ENCODE measurements around the gene NT5DC3.

NT5DC3 gene

DNA sequence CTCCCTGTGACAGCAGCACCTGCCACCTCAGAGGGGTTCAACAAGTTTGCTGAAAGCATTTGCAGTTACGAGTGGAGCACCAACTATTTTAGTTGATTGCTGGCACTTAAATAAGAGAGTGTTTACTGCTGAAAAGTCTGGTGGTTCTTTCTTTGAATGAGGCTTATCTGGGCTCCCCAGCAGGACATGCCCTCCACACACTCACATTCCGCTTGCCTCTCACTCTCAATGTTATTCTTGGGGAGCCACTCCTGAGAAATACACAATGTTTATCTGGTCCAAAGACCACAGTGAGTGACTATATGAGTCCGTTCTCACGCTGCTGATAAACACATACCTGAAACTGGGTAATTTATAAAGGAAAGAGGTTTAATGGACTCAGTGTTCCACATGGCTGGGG, 31.9 kb downstream of the NT5DC3 start:
- DNase-seq (ENCODE audit: low read depth): no peak

DNA sequence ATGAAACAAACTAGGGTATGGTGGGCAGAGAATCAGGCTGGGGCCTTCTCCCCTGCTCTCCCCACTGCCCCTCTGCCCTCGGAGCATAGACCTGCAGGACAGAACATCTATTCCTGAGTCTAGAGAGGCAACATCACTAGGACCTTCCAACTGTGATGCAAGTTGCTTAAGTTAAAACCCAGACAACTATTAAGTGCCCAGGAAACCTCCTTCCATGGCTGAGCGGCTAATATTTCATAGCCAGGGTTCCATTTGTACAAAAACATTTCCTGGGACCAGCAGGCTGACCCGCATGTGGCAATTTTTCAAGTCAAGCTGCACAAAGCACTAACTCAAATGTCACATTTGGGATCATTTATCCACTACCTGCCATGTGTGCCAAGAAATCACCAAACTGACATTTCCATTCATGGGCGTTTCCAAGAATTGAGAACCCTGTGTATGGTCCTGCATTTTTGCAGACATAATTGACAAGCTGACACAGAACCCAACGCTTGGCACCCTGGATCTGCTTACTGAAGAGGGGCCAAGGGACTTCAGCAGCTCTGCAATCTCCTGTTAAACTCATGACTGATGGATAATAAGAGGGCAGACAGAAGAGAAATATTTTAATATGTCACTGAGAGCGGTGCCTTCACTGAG, 32.7 kb downstream of the NT5DC3 start:
- peak; percentile 79 for DNase-seq (ENCODE audit: low read depth)

DNA sequence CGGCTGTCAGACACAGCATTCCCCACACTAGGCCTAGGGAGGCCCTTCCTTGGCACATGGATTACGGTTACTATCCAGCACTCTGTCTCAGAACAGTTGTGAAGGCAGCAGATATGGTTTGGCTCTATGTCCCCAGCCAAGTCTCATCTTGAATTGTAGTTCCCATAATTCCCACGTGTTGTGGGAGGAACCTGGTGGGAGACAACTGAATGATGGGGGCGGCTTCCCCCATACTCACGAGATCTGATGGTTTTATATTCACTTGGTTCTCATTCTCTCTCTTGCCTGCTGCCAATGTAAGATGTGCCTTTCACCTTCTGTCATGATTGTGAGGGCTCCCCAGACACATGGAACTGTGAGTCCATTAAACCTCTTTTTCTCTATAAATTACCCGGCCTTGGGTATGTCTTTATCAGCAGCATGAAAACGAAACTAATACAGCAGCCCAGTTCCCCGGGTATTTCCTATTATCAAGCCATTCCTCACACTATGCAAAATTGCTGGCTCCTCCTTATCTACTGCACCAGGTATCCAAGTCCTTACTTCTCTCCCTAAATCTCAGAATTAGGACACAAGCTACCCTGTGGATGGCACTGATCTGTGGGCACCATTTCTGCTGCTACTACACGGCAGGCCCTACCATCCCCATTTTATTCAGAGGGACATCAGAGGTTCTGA, 33.3 kb downstream of the NT5DC3 start:
- DNase-seq (ENCODE audit: low read depth): no peak

DNA sequence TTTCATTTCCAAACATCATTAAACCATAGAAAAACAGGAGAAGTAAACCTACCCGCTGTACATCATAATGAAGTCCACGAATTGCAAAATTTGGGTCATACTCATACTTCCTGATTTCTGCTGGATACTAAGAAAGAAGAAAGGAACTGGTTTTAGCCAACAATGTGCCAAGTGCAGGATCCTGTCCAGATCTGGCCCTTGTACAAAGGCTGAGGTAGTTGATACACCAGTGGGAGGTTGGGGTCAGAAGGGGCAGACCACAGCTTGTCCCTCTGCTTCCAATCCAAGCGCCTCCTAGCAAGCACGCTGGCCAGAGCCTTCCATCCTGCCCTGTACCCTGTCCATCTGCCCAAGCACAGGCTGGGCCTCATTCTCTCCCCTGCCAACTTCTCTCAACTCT, 34.2 kb downstream of the NT5DC3 start:
- DNase-seq (ENCODE audit: low read depth): peak; percentile 75

DNA sequence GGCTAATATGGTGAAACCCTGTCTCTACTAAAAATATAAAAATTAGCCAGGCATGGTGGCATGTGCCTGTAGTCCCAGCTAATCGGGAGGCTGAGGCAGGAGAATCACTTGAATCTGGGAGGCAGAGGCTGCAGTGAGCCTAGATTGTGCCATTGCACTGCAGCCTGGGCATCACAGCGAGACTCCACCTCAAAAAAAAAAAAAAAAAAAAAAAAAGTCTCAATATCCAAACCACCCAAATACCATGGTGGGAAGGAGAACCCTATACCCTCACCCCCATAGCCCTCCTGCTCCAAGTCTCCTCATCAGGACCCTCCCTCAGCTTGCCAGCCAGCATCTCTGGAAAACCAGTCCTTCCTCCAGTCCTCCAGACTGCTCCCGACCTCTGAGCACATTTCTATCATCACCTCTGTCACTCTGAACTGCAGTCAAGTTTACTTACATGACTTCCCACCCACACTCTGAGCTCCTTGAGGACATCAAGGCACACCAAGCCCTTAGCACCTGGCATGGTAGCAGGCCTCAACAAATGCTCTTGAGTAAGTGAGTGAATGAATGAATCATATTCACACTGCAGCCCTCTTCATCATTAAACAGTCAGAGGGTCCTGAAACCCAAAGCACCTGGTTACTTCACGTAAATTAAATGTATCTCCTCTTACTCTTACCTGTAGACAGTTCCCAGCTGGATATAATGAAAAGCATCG, 35.2 kb downstream of the NT5DC3 start:
- no peak for DNase-seq (ENCODE audit: low read depth)

DNA sequence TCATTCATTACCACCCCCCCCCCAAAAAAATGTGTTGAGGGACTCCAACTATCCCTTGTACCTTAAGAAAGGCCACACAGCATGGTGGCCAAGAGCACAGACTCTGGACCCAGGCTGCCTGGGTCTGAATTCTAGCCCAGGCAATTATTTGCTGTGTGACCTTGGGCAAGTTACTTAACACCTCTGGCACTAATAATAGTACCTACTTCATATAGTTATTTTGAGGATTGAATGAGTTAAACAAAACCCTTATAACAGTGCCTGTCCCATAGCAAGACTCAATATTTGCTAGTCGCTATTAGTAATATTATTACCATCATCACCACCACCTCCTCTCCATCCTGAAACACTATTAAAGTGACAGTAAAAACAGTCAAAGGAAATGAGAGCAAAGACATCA, 37.2 kb downstream of the NT5DC3 start:
- DNase-seq (ENCODE audit: low read depth): no peak

DNA sequence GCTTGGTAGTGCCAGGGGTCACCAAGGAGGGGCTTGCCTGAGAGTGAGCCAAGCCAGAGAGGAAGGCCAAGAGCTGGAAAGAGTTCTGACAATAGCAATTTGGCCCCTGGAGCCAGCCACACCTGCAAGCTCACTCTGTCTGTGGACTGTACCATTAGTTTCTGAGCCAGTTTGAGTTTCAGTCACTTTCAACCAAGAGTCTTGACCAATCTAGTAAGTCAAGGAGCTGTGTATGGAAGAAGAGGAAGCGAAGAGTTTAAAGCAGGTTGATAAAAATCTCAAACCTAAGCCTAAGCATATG, 38.5 kb downstream of the NT5DC3 start:
- no peak for DNase-seq (ENCODE audit: low read depth)

DNA sequence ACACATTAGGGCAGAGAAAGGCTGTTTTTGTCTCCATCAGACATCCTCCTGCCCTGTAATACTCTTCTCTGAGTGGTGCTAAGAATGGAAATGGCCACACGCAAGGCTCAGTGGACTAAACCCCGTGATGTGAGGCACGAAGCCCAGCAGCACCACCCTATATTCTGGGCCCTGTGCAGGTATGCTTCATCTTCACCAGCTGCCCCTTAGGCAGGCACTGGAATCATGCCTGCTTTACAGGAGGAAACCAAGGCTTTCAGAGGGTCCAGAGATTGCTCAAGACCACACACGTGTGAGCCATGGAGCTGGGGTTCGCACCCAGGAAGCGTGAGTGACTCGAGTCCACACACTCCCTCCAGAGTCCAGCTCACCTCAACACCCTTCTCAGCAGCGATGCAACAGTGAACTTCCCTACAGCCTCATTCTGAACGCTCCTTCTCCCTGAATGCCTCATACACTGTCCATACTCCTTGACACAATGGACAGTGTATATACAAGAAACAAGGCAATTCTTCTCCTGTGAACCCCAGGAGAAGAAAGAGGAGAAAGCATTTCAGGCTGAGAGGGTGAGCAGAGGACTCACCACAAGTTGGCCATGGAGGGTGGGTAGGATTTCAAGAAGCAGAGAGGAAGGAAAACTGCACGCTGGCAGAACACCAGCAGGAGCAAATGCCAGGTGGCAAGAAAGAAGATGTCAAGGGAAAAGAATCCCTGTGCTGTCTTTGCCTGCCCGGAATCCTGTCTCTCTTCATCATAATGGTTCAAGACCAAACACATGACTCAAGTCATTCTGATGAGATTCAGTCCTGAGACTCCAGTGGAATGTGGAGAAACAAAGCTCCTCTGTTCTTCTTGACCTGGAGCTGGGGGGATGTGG, 39.1 kb downstream of the NT5DC3 start:
- peak; percentile 46 for DNase-seq (ENCODE audit: low read depth)

DNA sequence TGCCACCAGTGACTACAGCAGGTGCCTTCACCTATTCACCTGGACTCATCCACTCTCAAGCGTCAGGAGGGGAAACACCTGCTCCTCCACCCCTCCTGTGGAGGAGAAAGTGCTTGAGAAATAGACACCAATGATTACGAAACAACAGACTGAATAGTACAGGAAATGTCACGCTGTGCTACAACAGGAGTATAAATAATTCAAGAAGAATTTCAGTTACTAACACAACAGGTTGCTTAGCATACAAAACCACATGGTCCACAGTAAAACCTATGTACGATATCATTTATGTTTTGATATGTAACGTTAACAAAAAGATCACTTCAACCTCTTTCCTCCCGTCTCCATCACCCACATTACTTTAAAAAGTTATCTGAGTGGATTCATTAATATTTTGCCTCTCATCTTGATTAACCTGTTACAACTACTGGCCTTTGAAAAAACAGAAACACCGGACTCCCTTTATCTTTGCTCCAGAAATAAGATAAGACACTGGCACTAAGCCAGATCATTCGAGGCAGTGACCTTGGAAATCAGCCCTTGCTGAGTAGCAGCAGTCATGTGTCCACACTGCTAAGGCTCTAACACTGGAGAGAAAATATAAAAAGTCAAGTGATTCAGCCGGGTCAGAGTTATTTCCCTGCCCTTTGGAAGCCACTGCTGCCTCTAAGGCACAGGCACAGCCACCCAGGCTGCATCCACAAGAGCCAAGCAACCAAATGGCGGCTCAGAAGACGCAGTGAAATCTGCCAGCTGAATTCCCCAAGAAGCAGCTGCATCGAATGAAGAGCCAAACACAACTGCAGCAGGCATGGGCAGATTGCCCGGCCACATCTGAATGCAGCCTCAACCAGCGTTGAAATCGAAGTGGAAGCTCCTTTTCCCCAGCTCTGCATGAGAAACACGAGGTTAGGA, 40.9 kb downstream of the NT5DC3 start:
- DNase-seq (ENCODE audit: low read depth): peak; percentile 74

DNA sequence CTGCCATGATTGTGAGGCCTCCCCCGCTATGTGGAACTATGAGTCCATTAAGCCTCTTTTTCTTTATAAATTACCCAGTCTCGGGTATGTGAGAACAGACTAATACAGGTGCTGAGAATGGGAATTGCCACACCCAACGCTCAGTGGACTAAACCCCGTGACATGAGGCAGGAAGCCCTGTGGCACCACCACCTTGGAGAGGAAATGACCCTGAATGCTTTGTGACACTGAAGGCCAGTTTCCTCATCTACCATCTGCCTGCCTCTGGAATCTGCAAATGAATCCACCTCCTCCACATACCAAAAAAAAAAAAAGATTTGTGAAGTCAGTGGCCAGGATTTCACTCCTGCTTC, 41.6 kb downstream of the NT5DC3 start:
- no peak for DNase-seq (ENCODE audit: low read depth)

DNA sequence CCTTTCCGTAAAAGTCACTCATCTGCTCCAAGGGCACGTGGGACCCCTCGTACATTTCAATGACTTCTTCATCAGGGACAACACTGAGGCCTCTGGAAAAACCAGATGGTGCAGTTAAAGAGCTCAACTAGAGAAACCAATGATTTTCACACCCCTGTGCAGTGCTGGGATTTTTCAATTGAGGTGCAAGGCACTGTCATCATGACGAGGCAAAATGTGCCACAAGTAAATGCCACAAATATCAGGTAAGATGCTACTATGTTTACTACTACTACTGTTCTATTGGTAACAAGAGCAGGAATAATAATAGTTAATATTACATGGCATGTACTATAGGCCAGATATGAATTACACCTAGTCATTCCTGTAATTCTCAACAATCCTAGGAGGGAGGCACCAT, 42.4 kb downstream of the NT5DC3 start:
- no peak for DNase-seq (ENCODE audit: low read depth)

DNA sequence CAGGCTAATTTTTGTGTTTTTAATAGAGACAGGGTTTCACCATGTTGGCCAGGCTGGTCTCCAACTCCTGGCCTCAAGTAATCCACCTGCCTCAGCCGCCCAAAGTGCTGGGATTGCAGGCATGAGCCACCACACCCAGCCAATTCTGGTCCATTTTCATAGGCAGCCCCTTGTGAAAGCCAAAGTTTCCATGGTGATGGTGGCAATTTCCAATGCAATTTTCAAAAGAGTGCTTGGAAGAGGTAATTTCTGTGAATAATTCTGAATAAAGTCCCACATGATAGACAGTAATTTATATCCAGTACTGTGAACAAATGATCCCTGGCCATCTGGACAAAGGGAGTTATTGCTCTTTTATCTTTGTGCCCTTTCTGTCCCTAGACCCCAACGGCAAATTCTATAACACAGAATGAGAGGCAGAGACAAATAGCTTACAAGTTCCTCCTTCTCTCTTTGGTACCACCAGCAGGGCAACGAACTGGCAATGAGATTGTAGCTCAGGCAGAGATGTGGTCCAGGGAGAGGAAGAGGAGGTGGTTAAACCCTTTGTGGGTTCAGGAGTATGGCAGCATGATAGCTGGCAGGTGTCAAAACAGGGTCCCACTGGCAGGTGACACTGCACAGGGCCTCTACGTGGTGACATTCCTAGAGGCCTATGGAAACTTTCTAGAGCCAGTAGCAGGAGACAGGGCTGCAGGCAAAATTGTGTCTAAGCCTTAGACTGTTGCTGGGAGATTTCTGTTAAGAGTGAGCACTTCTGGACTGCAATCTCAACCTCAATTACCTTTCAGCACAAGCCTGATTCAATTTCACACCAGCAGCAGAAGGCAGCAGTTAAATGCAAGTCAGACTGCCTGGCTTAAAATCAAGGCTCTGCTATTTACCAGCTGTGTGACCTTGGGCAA, 46.5 kb downstream of the NT5DC3 start:
- DNase-seq (ENCODE audit: low read depth): no peak

DNA sequence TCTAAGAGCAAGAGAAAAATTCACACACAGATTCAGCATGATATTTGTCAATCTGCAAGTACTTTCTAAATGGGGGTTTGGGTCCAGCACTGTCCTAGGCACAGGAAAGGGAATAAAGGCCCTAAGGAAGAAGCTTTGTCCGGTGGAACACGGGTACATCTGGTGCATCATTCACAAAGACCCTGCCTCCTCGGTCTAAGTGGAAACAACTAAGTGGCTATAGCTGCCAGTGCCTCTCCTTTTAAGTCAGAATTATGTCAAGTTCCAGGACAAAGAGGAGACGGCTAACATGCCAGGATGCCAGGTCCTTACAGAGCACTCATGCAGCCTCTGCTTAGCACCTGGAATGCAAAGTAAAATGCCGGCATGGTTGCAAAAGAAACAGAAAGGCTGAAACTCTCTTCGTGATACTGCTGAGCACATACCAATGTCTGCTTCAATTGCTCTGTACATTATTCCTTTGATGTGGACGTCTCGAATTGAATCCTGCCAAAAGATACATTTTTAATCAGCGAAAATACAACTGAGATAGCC, 47.5 kb downstream of the NT5DC3 start:
- DNase-seq (ENCODE audit: low read depth): no peak

DNA sequence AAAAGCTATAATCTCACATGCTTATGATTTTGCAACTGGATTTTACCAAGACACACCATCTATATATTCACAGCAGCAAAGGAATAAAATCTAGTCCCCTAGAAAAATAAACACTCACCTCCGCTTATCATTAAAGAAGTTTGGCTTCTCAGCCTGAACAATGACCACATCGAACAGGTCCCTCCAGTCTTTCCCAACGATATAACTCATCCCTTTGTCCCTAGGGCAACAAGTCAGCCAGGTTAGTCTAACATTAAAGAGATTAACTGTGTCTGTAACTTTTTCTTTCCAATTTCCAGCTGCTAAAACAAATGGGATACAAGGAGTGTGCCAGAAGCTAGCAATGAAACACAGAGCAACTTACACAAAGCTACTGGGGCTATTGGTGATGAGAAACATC, 48.0 kb downstream of the NT5DC3 start:
- no peak for DNase-seq (ENCODE audit: low read depth)

DNA sequence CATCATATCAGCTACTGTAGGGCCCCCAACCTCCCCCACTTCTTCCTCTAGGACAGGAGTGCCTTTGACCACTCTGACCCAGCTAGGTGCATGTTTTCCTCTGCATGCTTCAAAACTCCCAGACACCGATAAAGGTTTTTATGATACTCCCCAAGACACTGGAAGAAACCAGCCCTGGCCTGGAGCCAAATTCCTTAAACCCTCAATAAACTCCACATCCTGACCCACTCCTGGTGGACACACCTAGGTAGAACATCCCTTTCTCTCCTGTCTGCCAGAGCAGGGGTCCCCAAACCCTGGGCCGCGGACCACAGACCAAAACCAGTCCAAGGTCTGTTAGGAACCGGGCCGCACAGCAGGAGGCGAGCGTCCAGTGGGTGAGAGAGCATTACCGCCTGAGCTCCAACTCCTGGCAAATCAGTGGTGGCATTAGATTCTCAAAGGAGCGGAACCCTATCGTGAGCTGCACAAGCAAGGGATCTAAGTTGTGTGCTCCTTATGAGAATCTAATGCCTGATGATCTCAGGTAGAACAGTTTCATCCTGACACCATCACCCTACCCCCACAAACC, 49.6 kb downstream of the NT5DC3 start:
- no peak for DNase-seq (ENCODE audit: low read depth)

DNA sequence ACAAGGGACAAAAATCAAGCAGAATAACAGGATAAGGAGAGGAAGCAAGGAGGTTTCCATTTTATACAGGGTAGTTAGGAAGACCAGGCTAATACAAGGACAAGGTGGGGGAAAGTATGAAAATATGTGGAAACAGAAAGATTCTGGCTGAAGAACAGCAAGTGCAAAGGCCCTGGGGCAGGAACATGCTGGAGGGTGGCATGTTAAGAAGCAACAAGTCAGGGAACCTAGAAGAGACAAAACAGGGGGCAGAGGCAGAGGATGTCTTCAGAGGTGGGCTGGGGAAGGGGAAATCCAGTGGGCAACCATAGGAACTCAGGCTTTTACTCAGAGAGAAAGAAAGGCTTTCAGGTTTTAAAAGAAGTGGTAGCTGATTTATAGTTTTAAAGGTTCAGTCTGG, 54.8 kb downstream of the NT5DC3 start:
- DNase-seq (ENCODE audit: low read depth): no peak

DNA sequence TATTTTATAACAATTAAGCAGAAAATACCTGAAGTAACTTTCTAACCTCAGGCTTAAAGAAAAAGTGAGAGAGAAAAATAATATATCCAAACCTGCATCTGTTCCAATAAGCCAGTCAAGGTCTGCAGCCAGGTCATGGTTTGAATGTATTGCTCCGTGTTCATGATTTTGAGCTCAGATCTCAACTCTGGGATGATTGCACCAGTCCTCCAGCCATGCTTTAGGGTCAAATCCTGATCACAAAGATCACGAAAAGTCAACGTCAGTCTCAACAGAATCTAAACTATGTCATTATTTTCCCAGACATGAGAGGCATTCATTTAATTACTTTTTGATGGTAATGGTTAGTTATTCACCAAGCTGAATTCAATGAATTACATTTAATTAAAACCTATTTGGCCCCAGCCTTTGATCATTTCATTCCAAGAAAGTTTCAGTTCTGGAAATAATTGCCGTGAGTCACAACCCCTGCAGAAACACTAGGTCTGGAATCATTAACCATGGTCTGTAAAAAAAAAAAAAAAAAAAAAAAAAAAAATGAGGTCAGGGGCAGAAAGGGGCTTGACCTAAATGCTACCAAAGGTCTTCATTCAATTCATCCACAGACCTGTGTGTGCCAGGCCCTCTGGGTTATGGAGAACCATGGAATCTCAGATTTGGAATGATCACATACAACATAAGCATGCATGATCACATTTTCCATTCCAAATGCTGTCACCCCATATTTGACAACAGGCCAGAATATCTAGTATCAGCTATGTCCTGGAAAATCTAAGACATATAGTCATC, 55.6 kb downstream of the NT5DC3 start:
- DNase-seq (ENCODE audit: low read depth): no peak

DNA sequence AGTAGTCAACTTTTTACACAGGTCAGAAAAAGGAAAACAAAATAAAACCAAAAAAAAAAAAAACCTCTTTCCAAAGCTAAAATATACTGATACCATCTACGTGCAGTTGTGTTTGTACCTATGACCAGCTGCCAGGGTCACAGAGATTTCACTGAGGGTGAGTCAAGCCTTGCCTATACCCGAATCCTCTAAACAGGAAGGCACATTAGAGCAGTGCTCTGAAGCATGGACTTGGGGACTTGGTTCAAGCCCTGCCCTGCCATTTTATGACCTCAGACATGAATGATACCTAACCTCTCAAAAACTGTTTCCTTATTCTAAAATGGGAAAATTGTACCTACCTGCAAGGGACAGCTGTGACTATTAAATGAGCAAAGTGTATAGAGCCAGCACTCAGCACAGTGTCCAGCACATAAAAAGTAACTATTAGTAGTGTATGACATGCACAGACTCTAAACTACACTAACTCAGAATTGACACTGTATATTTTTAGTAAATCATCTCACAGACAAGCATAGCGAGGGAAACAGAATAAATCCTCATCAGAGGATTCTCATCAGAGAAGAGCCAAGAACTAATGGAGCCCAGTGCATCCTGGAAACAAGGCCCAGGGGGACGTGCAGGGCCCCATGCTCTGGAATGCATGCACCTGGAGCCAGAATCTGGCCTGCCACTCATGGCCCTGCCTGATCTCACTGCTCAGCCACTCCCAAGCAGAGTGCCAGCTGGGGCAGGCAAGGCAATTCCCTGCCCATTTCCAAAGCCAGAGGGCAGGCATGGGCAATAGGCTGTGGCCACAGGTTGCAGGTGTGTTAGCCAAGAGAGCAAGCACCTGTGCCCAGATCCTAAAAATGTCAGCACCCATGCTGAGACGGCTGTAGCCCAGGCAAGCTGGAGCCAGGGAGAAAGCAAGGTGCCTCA, 57.0 kb downstream of the NT5DC3 start:
- no peak for DNase-seq (ENCODE audit: low read depth)
